ENCODE data around the gene ATP11C. TPM values are rescaled to one million over a fixed set of nuclear protein-coding genes. Genes with fewer than 3 reads are reported as not detected.

Gene ATP11C
- total RNA-seq, 1 experiment from 2014 or later = 19.4 TPM

GRCh38 chrX:139720979-139721378 is 211.9 kb downstream of the ATP11C start:
- ATAC-seq = no peak
- POLR2A ChIA-PET = no interaction called here
- no TSS peak for BruUV-seq (replicated peaks)

More at GRCh38 chrX:139720979-139721378, 211.9 kb downstream of the ATP11C start:
- Histone ChIP-seq H3K4me1 (ENCODE audit: control insufficient read depth in 1 of 2, insufficient read depth in 2 of 2, low read length in 2 of 2) (peaks cover 0 to 5% of the 10 kb centered on the region in 2 experiments; a peak in 2 of 4 replicates), H3K36me3 (ENCODE audit: control insufficient read depth in 1 of 2, insufficient read depth in 2 of 2, low read length in 2 of 2) (no peaks in the 10 kb centered on the region), H3K27ac (ENCODE audit: low read depth, low read length) (no peak overlapping the region), H3K9me2 (ENCODE audit: insufficient read depth) (no peaks in the 10 kb centered on the region), H3K79me2 (ENCODE audit: insufficient read depth, low read length) (no peaks in the 10 kb centered on the region), H3K4me2 (ENCODE audit: low read length) (no peak overlapping the region), H3K9ac (ENCODE audit: low read length) (no peak overlapping the region), H3K27me3 (ENCODE audit: insufficient read depth, low read length) (no peaks in the 10 kb centered on the region), H3K9me3 (ENCODE audit: control insufficient read depth in 1 of 2, insufficient read depth in 1 of 2, low read depth in 1 of 2, low read length in 2 of 2) (no peaks in the 10 kb centered on the region), H4K20me1 (ENCODE audit: insufficient read depth) (no peaks in the 10 kb centered on the region), H2AFZ (ENCODE audit: low read depth, low read length, poor library complexity, severe bottlenecking) (no peak overlapping the region), H3K4me3 (replicated peaks in 1 of 2; ENCODE audit: low read depth in 1 of 2, low read length in 2 of 2) (no peak overlapping the region)
- DNase-seq (ENCODE audit: low read depth, low spot score) = no peak
- CTCF ChIA-PET = no interaction called here
- TF ChIP-seq ATF3 (IDR thresholded peaks at IDR 0.05) (no peak), EZH2 (IDR thresholded peaks at IDR 0.05) (no peak), EGR1 (IDR thresholded peaks at IDR 0.05; ENCODE audit: low read depth) (no peak), ZFX (IDR thresholded peaks at IDR 0.05) (no peak), EZH2phosphoT487 (IDR thresholded peaks at IDR 0.05; ENCODE audit: borderline replicate concordance) (no peak), SP1 (IDR thresholded peaks at IDR 0.05; ENCODE audit: low read depth) (no peak), ZBTB33 (IDR thresholded peaks at IDR 0.05; ENCODE audit: extremely low read depth, insufficient replicate concordance, low read length) (no peak), RAD21 (IDR thresholded peaks at IDR 0.05; ENCODE audit: low read depth) (no peak), YY1 (IDR thresholded peaks at IDR 0.05; ENCODE audit: extremely low read depth, insufficient replicate concordance, low read depth, low read length) (no peak), TCF7L2 (IDR thresholded peaks at IDR 0.05; ENCODE audit: borderline replicate concordance, extremely low read depth, insufficient read depth, insufficient read length) (no peak), POLR2AphosphoS5 (IDR thresholded peaks at IDR 0.05; ENCODE audit: low read depth, low read length) (no peak), CEBPB (IDR thresholded peaks at IDR 0.05; ENCODE audit: low read depth) (no peak), REST (IDR thresholded peaks at IDR 0.05; ENCODE audit: low read depth) (no peak), CBX3 (IDR thresholded peaks at IDR 0.05; ENCODE audit: low read depth) (no peak), SIN3A (IDR thresholded peaks at IDR 0.05; ENCODE audit: low read depth) (no peak)
- intact Hi-C loops (cut with micrococcal nuclease) = no loop called here
- RAD21 ChIA-PET (ENCODE audit: low non-redundant PET in 1 of 2, low total read pairs in 2 of 2, uncharacterized antibody in 2 of 2, unreplicated experiment in 2 of 2) = no interaction called here

Data from HCT116 (cell line).